Measurements from ENCODE around the gene PANK1.

The PANK1 gene

GRCh38 chr10:89633484-89633883 is 11.6 kb downstream of the PANK1 start (continued):
- TF ChIP-seq ZNF629 (tag by site-specific recombination; IDR thresholded peaks at IDR 0.05) = peak; percentile 45
- TF ChIP-seq ZNF398 (tag by site-specific recombination; IDR thresholded peaks at IDR 0.05) = no peak
- no peak for TF ChIP-seq ZNF530 (tag by site-specific recombination; IDR thresholded peaks at IDR 0.05; ENCODE audit: low read depth)

GRCh38 chr10:89632824-89633223 is 12.2 kb downstream of the PANK1 start:
- POLR2A ChIA-PET = interaction anchor here (2.2 kb wide), 1 partner anchor 11 kb away, joined by 11 read pairs; no protein-coding TSS in a partner anchor
- TF ChIP-seq ZNF785 (tag by site-specific recombination; IDR thresholded peaks at IDR 0.05) (no peak), ZNF416 (tag by site-specific recombination; IDR thresholded peaks at IDR 0.05) (no peak), ZBTB17 (tag by site-specific recombination; IDR thresholded peaks at IDR 0.05) (no peak), ZNF658 (tag by site-specific recombination; IDR thresholded peaks at IDR 0.05) (no peak), ZBTB26 (tag by site-specific recombination; optimal IDR thresholded peaks at IDR 0.05) (no peak)
- H3K9me3 ChIP-seq (ENCODE audit: control insufficient read depth, insufficient read depth, low read depth, low read length) = no peaks in the 10 kb centered on the region

GRCh38 chr10:89627830-89628229 is 17.2 kb downstream of the PANK1 start:
- ChIA-PET CTCF (no interaction called here), POLR2A (no interaction called here)
- Histone ChIP-seq H3K4me1 (ENCODE audit: control insufficient read depth, insufficient read depth, low read length) (peaks cover 16% of the 10 kb centered on the region), H3K36me3 (ENCODE audit: control insufficient read depth in 2 of 2, insufficient read depth in 1 of 2, low read length in 2 of 2) (no peaks in the 10 kb centered on the region), H3K27ac (ENCODE audit: extremely low read depth, low read depth, low read length) (no peak overlapping the region), H3K9me3 (ENCODE audit: control insufficient read depth, insufficient read depth, low read depth, low read length) (no peaks in the 10 kb centered on the region), H3K4me3 (ENCODE audit: low read depth, low read length) (no peak overlapping the region)
- TF ChIP-seq SP2 (tag by site-specific recombination; IDR thresholded peaks at IDR 0.05) (no peak), ZNF239 (tag by site-specific recombination; IDR thresholded peaks at IDR 0.05) (no peak), ZNF645 (tag by site-specific recombination; IDR thresholded peaks at IDR 0.05) (no peak), ZNF629 (tag by site-specific recombination; IDR thresholded peaks at IDR 0.05) (no peak), ZNF157 (tag by site-specific recombination; IDR thresholded peaks at IDR 0.05) (no peak), ZNF146 (tag by site-specific recombination; IDR thresholded peaks at IDR 0.05) (no peak), ZNF18 (tag by site-specific recombination; IDR thresholded peaks at IDR 0.05) (no peak), ZNF792 (tag by site-specific recombination; IDR thresholded peaks at IDR 0.05) (no peak), ZNF626 (tag by site-specific recombination; IDR thresholded peaks at IDR 0.05) (no peak), ZNF112 (tag by site-specific recombination; IDR thresholded peaks at IDR 0.05) (no peak), ZSCAN5A (tag by site-specific recombination; IDR thresholded peaks at IDR 0.05) (no peak), ZNF621 (tag by site-specific recombination; IDR thresholded peaks at IDR 0.05) (no peak), ZNF416 (tag by site-specific recombination; IDR thresholded peaks at IDR 0.05) (no peak), FEZF1 (tag by site-specific recombination; IDR thresholded peaks at IDR 0.05) (no peak), ZNF571 (tag by site-specific recombination; IDR thresholded peaks at IDR 0.05) (no peak), ZNF169 (tag by site-specific recombination; IDR thresholded peaks at IDR 0.05) (no peak), PRDM10 (tag by site-specific recombination; IDR thresholded peaks at IDR 0.05) (no peak), KLF8 (tag by site-specific recombination; IDR thresholded peaks at IDR 0.05) (no peak)

More at GRCh38 chr10:89632824-89633223, 12.2 kb downstream of the PANK1 start:
- Histone ChIP-seq H3K36me3 (ENCODE audit: control insufficient read depth in 2 of 2, insufficient read depth in 1 of 2, low read length in 2 of 2) (peaks cover 0 to 4% of the 10 kb centered on the region in 2 experiments; a peak in 2 of 3 replicates), H3K4me3 (ENCODE audit: low read depth, low read length) (no peak overlapping the region), H3K4me1 (ENCODE audit: control insufficient read depth, insufficient read depth, low read length) (peaks cover 23% of the 10 kb centered on the region), H3K27ac (ENCODE audit: extremely low read depth, low read depth, low read length) (no peak overlapping the region; the same call in 1 of the 2 replicates)
- CTCF ChIA-PET = interaction anchor here (1.0 kb wide), 1 partner anchor 11 kb away, joined by 3 read pairs; no protein-coding TSS in a partner anchor

Measured in HEK293 (cell line).